Tibial nerve (tissue), 4 donors: Measurements from ENCODE around the gene NTRK3.

Experiments used
- CTCF ChIP-seq, 5 experiments: fragments of 200-600 bp in 3 of 5; fragments of 450-650 bp in 2 of 5; sonication (generic) in 3 of 5; IDR thresholded peaks; one replicate each; pipeline ENCODE4 v1.5.1; 2016 to 2019; ENCODE audit warnings: antibody characterized with exemption in 5 of 5, mild to moderate bottlenecking in 3 of 5, moderate library complexity in 2 of 5
- EP300 ChIP-seq, 2 donors: sonication (generic); formaldehyde crosslinking; IDR thresholded peaks; one replicate each; pipeline ENCODE4 v1.6.1; 2017; ENCODE audit warnings: antibody characterized with exemption in 2 of 2, mild to moderate bottlenecking in 1 of 2

- TF ChIP-seq CTCF (IDR thresholded peaks at IDR 0.05) (no peak), EP300 (IDR thresholded peaks at IDR 0.05) (no peak)
Measured at GRCh38 chr15:88120026-88120425, 136.5 kb downstream of the NTRK3 start.
